Measurements from ENCODE around the gene DNAH6. TPM values are rescaled to one million over a fixed set of nuclear protein-coding genes. Genes with fewer than 3 reads are reported as not detected.

The DNAH6 gene
- total and polyA plus RNA-seq, 9 of the 15 experiments (the other 6 are each of a cell fraction or from before 2014, with no cell fraction given), result 0.01 to 0.04 (median 0.01) TPM; not detected in 5

GRCh38 chr2:84827978-84828575, 311.8 kb downstream of the DNAH6 start (continued):
- TF ChIP-seq ZHX1 (conservative IDR thresholded peaks at IDR 0.05; ENCODE audit: low read length) (no peak), SREBF2 (CRISPR knock-in tag; IDR thresholded peaks at IDR 0.05) (no peak), ATF4 (CRISPR knock-in tag; IDR thresholded peaks at IDR 0.05) (no peak), NCOA1 (IDR thresholded peaks at IDR 0.05; ENCODE audit: low read depth) (no peak), MCM2 (IDR thresholded peaks at IDR 0.05; ENCODE audit: low read depth) (no peak), SMARCA4 (IDR thresholded peaks at IDR 0.05) (no peak), RBM17 (IDR thresholded peaks at IDR 0.05; ENCODE audit: borderline replicate concordance, low read depth, low read length) (no peak)

- Histone ChIP-seq H3K9me1 (ENCODE audit: control insufficient read depth, insufficient read depth, low read length) (no peaks in the 10 kb centered on the region), H3K9ac (ENCODE audit: insufficient read depth in 1 of 2, low read depth in 2 of 2, low read length in 2 of 2) (0 out of 4 replicates have a peak overlapping the region, but pooled peaks of 1 of the 2 experiments have one; percentile 37), H3K4me3 (no peak overlapping the region), H4K20me1 (replicated peaks; ENCODE audit: control insufficient read depth, insufficient read depth, low read length) (no peaks in the 10 kb centered on the region), H3K79me2 (ENCODE audit: control insufficient read depth, insufficient read depth, low read length) (no peaks in the 10 kb centered on the region), H3K9me3 (replicated peaks; ENCODE audit: control insufficient read depth, insufficient read depth, low read depth, low read length) (no peaks in the 10 kb centered on the region), H3K36me3 (ENCODE audit: control insufficient read depth, insufficient read depth, low read length) (no peaks in the 10 kb centered on the region), H3K4me1 (replicated peaks in 1 of 2; ENCODE audit: control insufficient read depth in 2 of 2, insufficient read depth in 2 of 2, low read length in 2 of 2) (peaks cover 7 to 15% of the 10 kb centered on the region in 2 experiments; a peak in 4 of 5 replicates), H3K27me3 (ENCODE audit: control insufficient read depth in 2 of 2, insufficient read depth in 2 of 2, low read length in 2 of 2) (peaks cover 2 to 26% of the 10 kb centered on the region in 2 experiments; a peak in 4 of 5 replicates), H2AFZ (ENCODE audit: low read depth, low read length) (peak overlapping the region; percentile 72; the same call in 1 of the 2 replicates), H3K4me2 (ENCODE audit: insufficient read depth, low read length) (peak overlapping the region; percentile 52), H3K27ac (ENCODE audit: extremely low read depth, low read depth, low read length) (no peak overlapping the region)
- no peak for ATAC-seq
- FAIRE-seq, result peak; percentile 83
- intact Hi-C loops (cut with micrococcal nuclease), result no loop called here
- in situ Hi-C loops (cut with MboI), result no loop called here
- POLR2A ChIA-PET, result no interaction called here
- CTCF ChIA-PET (ENCODE audit: low intra/inter-chr PET ratio), result interaction anchor here (0.6 kb wide), 1 partner anchor 186 kb away, joined by 3 read pairs; no protein-coding TSS in a partner anchor
- BruUV-seq (replicated peaks), result no TSS peak
- WGBS (ENCODE audit: insufficient coverage, low coverage, missing lambda C conversion rate), result 18% methylated on average over 2 of the region's 2 CpGs
- no peak for DNase-seq (ENCODE audit: extremely low read depth in 1 of 4, low spot score in 3 of 4)
- 0 out of 2 replicates have a peak, but pooled peaks have one; percentile 1 for TF ChIP-seq THRB (CRISPR knock-in tag; conservative IDR thresholded peaks at IDR 0.05)
- 0 out of 2 replicates have a peak, but pooled peaks have one; percentile 8 for TF ChIP-seq ZBTB26 (CRISPR knock-in tag; IDR thresholded peaks at IDR 0.05)
- TF ChIP-seq ZNF395 (CRISPR knock-in tag; IDR thresholded peaks at IDR 0.05), result no peak
- TF ChIP-seq TFAM (CRISPR knock-in tag; conservative IDR thresholded peaks at IDR 0.05), result no peak
- peak; percentile 19 for TF ChIP-seq ARHGAP35 (IDR thresholded peaks at IDR 0.05; ENCODE audit: partially characterized antibody)
- TF ChIP-seq LARP7 (IDR thresholded peaks at IDR 0.05), result peak; percentile 14; the same call in 1 of the 2 replicates
These were observed 313.4 kb downstream of the DNAH6 start for GRCh38 chr2:84829693-84830092.
